HG02884 (cell line): ENCODE results near the gene TSPEAR.

ENCODE experiments used
- ATAC-seq: cut with Tn5 transposase; IDR thresholded peaks from one replicate; pipeline ENCODE4 v1.9.1; 2021; ENCODE audit warnings: mild to moderate bottlenecking, moderate library complexity; ENCODE audit not compliant: unreplicated experiment

The TSPEAR gene

DNA sequence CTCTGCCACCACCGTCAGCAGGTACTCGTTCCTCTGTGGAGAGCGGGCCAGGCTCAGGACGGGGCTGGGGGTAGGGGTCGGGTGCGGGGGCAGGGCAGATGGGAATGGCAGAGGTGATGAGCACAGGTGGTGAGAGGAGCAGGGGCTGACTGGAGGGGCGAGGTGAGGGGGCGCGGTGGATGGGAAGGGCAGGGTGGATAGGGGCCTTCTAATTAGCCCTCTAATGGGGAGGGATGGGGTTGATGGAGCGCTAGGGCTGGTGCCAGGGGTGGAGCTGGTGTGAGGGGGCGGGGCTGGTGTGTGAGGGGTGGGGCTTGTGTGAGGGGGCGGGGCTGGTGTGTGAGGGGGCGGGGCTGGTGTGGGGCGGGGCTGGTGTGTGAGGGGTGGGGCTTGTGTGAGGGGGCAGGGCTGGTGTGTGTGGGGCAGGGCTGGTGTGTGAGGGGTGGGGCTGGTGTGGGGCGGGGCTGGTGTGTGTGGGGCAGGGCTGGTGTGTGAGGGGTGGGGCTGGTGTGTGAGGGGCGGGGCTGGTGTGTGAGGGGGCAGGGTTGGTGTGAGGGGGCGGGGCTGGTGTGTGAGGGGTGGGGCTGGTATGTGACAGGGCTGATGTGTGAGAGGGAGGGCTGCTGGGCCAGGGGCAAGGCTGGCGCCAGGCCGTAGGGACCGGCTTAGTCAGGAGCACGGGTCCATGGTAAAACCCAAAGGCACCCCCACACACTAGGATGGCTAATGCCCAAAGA is 177.3 kb downstream of the TSPEAR start:
- no peak for ATAC-seq

DNA sequence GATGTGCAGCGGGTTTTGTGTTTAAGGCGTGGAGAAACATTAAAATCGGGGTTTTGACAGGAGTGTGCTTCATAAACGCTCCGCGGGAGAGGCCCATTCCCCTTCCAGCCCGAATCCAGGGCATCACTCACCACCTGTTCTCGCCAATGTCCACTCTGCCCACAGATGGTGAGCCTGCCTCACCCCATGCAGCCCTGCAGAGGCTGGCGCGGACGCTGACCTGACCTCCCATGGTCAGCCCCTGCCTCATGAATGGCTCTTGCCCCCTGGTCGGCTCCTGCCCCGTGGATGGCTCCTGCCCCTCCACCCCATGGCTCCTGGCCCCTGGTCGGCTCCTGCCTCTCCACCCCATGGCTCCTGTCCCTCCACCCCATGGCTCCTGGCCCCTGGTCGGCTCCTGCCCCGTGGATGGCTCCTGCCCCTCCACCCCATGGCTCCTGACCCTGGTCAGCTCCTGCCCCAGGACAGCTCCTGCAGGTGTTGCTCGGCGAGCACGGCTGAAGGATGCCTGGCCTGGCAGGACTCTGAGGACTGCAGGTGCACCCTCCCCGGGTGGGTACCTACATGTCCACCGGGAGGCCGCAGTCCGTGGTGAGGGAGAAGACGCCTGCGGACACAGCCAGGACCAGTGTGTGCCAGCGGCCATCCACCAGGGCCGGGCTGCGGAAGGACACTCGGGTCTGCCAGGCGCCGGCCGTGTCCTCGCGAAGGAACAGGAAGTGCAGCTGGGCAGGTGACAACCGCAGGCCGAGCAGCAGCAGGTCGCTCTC is 178.1 kb downstream of the TSPEAR start:
- ATAC-seq = no peak

- no peak for ATAC-seq
Measured at GRCh38 chr21:44532712-44533111, 178.7 kb downstream of the TSPEAR start.

DNA sequence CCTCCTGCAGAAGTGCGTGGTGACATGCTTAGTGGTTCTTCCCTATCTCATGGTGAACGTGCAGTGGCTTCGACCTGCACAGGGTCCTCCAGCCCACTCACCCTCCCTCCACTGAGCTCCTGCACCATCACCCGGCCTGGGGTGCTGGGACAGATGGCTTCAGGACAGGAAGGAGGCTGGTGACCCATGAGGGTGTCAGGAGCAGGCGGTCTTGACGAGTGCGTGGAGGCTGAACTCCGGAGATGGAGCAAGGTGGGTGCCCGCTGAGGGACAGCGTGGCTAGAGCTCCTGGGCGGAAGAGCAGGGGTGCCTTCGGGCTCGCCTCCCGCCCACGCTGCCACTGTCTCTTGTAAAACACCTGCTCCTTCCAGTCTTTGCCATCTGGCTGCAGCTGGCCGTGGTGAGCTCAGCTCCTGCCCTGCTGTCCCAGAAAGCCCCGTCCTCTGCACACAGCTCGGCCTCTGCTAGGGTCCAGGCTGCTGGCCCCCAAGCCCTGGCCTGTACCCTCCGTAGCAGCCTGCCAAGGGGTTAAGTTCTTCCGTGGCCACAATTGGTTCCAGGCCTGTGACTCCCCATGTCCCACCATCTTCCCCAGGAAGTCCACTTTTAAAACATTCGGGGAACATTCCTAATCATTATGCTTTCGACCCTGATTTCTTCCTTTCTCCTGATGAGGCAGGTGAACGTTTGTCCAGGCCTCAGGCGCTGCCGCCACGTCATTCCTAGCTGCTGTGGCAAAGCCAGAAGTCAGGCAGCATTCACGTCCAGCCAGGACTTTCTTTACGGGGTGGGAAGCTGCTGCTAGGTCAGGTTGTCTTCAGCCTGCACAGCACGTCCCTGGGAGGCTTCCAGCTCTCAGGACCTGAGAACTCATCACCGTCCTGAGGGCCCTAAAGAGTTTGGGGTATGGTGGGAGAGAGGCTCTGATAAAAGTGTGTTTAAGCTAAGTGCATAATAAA is 179.5 kb downstream of the TSPEAR start:
- no peak for ATAC-seq

DNA sequence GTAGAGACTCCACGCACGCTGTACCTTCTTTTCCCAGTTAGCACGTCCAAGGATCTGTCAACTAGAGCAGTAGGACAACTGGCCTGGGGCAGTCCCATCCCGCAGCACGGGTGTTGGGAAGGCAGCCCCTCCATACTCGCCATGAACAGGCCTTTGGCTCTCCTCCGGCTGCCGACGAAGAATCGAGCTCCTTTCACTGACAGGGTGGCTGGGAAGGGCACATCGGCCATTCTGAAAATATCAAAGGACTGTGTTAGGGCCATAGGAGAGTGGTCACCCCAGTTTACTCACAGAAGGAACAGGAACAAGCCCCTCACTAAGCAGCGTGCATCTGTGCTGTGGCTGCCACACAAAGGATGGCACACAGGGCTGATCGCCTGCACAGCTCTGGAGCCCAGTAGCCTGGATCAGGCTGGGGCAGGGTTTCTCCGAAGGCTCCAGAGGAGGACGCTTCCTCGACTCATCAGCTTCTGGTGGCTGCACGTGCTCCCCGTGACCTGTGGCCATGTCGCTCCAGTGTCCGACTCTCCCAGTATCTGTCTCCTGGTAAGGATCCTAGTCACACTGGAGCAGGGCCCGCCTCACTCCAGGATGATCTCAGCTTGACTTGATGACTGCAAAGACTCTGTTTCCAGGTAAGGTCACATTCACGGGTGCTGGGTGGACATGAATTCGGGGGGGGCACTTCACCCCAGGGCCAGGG is 180.3 kb downstream of the TSPEAR start:
- no peak for ATAC-seq

DNA sequence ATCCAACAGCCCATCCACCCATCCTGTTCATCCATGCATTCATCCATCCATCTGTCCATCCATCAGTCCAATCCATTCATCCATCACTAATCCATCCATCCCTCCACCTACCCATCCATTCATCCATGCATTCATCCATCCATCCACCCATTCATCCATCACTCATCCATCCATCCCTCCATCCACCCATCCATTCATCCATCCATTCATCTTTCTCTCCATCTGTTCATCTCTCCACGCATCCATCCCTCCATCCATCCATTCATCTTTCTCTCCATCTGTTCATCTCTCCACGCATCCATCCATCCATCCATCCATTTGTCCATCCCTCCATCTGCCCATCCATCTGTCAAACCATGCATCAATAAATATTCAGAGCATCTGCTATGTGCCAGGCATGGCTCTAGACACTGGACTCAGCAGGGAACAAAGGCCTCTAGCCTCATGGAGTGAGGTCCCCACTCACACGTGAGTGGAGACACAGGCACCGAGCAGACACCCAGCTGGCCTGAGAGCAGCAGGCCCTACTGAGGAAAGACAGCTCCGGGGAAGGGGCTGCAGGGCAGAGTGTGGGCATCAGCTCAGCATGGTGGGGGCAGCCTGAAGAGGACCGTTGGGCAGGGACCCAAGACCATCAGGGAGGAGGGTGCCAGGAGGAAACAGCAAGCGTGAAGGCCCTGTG is 181.0 kb downstream of the TSPEAR start:
- ATAC-seq = no peak

- no peak for ATAC-seq
Measured at GRCh38 chr21:44529503-44530125, 181.8 kb downstream of the TSPEAR start.

GRCh38 chr21:44529011-44529421 is 182.4 kb downstream of the TSPEAR start:
- ATAC-seq = no peak

GRCh38 chr21:44528634-44528995 is 182.8 kb downstream of the TSPEAR start:
- ATAC-seq = no peak

- no peak for ATAC-seq
Measured at GRCh38 chr21:44527983-44528633, 183.3 kb downstream of the TSPEAR start.

DNA sequence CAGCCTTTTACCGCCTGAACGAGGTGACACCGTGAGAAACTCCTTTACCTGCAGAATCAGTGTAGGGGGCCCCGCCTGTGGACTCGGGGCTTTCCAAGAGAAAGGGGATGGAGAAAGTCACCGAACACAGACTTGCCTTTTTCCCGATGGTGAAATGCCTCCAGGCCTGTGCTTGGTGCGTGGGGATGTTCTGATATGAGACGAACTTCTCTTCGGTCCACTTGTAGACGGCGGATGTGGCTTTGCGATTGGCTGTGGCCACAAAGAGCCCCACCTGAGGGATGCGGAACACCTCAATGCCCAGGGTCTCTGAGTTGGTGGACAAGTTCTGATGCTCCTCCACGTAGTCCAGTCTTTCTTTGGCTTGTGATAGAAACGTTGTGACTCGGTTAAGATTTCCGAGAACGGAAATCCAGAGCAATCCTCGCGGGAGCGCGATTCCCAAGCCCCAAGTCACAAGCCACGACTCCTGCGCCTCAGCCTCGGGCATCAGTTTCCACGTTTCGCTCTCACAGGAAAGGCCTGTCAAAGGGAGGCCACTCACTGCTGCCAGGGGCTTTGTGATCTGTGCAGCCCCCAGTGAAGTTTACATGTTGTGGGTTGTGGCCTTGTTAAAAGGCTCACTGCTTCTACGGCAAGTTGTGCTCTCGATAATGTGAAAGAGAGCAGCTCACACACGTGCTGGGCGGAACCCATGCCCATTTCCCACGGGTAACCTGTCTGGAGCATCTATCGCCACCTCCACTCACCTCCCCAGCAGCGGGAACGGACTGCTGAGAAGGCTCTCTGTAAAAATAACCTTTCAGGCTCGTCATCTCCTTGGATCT is 184.0 kb downstream of the TSPEAR start:
- ATAC-seq = no peak

DNA sequence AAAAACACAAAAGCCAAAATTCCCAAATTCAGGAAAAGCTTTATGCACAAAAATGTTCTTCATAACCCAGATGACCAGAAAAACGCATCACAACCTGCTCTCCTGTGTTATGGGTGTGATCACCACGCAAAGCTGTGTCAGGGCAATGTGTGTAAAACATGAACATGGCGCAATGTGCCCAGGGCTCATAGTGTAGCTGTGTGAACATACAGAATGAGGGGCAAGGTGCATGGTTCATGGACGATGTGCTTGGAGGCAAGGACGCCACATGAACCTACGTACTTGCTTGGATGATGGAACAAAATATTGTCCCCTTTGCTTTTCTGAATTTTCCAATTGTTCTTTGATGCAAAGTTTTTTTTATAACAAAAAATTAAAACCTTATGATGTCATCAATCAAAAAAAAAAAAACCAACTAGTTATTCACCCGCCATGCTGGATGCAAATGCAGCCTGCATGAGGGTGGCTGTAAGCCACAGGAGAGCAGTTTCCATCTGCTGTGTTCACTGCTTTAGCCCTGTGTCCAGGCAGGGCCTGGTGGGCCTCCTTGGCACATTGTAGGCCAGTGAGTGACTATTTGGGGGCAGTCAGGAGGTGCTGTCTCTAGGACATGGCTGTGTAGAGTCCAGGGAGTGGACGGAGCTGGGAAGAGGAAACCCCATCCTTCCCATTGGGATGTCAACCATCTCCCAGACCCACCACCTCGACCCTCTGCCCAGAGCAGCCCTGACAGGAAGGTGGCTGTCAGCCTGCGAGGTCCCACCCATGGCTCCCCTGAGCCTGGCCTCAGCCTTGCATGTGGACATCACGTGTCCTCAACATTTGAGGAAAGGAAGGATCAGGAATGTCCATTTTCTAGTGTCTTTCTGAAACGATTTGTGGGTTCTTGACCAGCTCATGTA is 185.0 kb downstream of the TSPEAR start:
- no peak for ATAC-seq

DNA sequence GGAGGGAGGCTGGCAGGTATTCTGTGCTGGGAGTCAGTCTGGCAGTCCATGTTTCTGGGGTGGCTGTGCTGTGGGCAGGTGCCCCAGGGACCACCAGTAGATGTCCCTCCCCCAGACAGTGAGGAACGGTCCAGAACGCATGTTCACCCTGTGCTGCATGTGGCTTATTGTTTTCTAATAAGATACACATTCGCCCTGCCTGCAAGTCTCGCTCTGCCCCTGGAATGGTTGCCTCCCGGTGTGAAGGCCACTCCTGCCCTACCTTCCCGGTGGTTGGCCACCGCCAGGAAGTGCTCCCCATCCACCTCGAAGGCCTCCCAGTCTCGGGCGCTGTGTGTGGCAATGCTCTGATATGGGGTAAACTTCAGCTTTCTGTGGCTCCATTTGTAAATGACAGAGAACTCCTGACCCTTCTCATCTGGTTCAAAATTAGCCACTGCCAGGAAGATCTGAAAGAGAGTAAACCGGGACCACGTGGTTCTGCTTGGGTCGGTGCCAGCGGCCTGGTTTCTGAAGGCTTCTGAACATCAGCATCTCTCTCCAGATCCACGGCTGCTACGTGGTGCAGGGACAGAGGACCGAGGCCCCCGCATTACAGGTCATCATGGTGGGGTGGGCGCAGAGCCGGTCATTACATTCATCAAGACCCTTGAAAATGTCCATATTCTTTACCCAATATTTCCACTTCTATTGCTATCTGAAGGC is 185.8 kb downstream of the TSPEAR start:
- ATAC-seq = no peak

- no peak for ATAC-seq
Measured at GRCh38 chr21:44524414-44525371, 186.7 kb downstream of the TSPEAR start.

- no peak for ATAC-seq
Measured at GRCh38 chr21:44523567-44524413, 187.6 kb downstream of the TSPEAR start.
